GM18526 (cell line): ENCODE measurements around the gene KDSR.
A peak's percentile ranks its signal among the peaks of the same experiment; 100 is the strongest.

Source experiments
- POLR2A ChIP-seq: IDR thresholded peaks from 3 replicates; pipeline ENCODE4 v1.6.1; 2011; ENCODE audit not compliant: insufficient read length; ENCODE audit errors: extremely low read depth

Gene KDSR

GRCh38 chr18:63287691-63288220 is 79.2 kb downstream of the KDSR start:
- TF ChIP-seq POLR2A: no peak

DNA sequence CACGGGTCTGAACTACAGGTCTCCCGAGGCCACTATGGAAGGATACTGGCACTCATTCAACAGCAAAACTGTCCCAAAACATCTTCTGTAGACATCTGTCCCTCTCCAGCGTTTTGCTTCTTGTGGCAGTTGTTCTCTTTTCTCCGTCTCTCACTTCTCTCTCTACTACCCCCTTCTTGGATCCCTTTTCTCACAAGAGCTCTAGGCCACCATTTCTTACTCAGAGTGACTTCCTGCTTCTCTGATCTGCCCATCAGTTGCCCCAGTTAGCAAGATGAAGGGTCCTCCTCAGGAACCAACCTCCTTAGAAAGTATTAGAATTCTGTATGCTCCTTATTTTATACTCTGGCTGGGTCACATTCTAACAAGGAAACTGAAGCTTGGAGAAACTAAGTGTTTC is 80.1 kb downstream of the KDSR start:
- TF ChIP-seq POLR2A: no peak

GRCh38 chr18:63284827-63285733 is 81.9 kb downstream of the KDSR start:
- TF ChIP-seq POLR2A: peak; percentile 35

GRCh38 chr18:63284173-63284799 is 82.7 kb downstream of the KDSR start:
- no peak for TF ChIP-seq POLR2A

GRCh38 chr18:63283305-63284094 is 83.5 kb downstream of the KDSR start:
- TF ChIP-seq POLR2A: no peak

- no peak for TF ChIP-seq POLR2A
Measured at GRCh38 chr18:63282793-63283192, 84.2 kb downstream of the KDSR start.
